ENCODE data around the gene ANKRD40.

DNA sequence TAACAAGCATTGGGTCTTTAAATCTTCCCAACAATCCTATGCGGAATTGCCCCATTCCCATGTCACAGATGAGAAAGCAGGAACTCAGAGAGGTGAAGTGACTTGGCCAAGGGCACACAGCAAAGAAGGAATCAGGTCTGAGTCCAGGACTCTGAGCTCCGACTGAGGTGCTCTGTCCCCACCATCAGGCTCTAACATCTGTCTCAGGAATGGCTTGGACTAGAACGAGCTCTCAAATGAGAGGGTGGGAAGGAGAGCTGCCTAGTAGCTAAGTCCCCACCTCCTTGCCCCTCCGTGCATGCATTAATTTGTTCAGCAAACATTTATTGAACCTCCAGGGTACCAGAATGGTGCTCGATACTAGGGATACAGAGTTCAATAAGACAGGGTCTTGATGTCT is 46.4 kb downstream of the ANKRD40 start:
- TF ChIP-seq POLR2AphosphoS5 (IDR thresholded peaks at IDR 0.05; ENCODE audit: borderline replicate concordance, low read depth, low read length) (no peak), EZH2 (IDR thresholded peaks at IDR 0.05) (no peak), FOXP2 (optimal IDR thresholded peaks at IDR 0.05; ENCODE audit: control extremely low read depth, extremely low read length, insufficient read depth) (no peak)
